ENCODE results near the gene ODF4.

The ODF4 gene

GRCh38 chr17:8311131-8311790 lies 28.4 kb upstream of the ODF4 start:
- no peak for ATAC-seq
- TF ChIP-seq ISL1 (CRISPR knock-in tag; IDR thresholded peaks at IDR 0.05) (no peak), ARNTL (CRISPR knock-in tag; IDR thresholded peaks at IDR 0.05; ENCODE audit: borderline replicate concordance, low read depth) (no peak), ZFP30 (CRISPR knock-in tag; IDR thresholded peaks at IDR 0.05) (no peak), OSR1 (CRISPR knock-in tag; IDR thresholded peaks at IDR 0.05) (no peak), PATZ1 (CRISPR knock-in tag; IDR thresholded peaks at IDR 0.05; ENCODE audit: borderline replicate concordance) (no peak), POU6F1 (CRISPR knock-in tag; IDR thresholded peaks at IDR 0.05; ENCODE audit: borderline replicate concordance, low read depth) (no peak), SNAI2 (CRISPR knock-in tag; IDR thresholded peaks at IDR 0.05) (no peak), ZC3H10 (CRISPR knock-in tag; IDR thresholded peaks at IDR 0.05) (no peak), ZNF8 (CRISPR knock-in tag; IDR thresholded peaks at IDR 0.05) (no peak), TCF4 (CRISPR knock-in tag; IDR thresholded peaks at IDR 0.05; ENCODE audit: borderline replicate concordance) (no peak), ESRRG (CRISPR knock-in tag; IDR thresholded peaks at IDR 0.05) (no peak), CSRNP3 (CRISPR knock-in tag; IDR thresholded peaks at IDR 0.05) (no peak)

- ATAC-seq: no peak
- no peak for TF ChIP-seq PATZ1 (CRISPR knock-in tag; IDR thresholded peaks at IDR 0.05; ENCODE audit: borderline replicate concordance)
- no peak for TF ChIP-seq CSDC2 (CRISPR knock-in tag; IDR thresholded peaks at IDR 0.05)
- no peak for TF ChIP-seq ARNTL (CRISPR knock-in tag; IDR thresholded peaks at IDR 0.05; ENCODE audit: borderline replicate concordance, low read depth)
- no peak for TF ChIP-seq BACH2 (CRISPR knock-in tag; IDR thresholded peaks at IDR 0.05; ENCODE audit: borderline replicate concordance)
- TF ChIP-seq ZNF8 (CRISPR knock-in tag; IDR thresholded peaks at IDR 0.05): no peak
- TF ChIP-seq ZNF565 (CRISPR knock-in tag; conservative IDR thresholded peaks at IDR 0.05; ENCODE audit: low read depth): no peak
- no peak for TF ChIP-seq ESRRG (CRISPR knock-in tag; IDR thresholded peaks at IDR 0.05)
- no peak for TF ChIP-seq ZFP30 (CRISPR knock-in tag; IDR thresholded peaks at IDR 0.05)
- no peak for TF ChIP-seq CREB5 (CRISPR knock-in tag; IDR thresholded peaks at IDR 0.05; ENCODE audit: low read depth)
- TF ChIP-seq GLIS3 (CRISPR knock-in tag; IDR thresholded peaks at IDR 0.05): no peak
- no peak for TF ChIP-seq RARB (CRISPR knock-in tag; IDR thresholded peaks at IDR 0.05)
- TF ChIP-seq TCF4 (CRISPR knock-in tag; IDR thresholded peaks at IDR 0.05; ENCODE audit: borderline replicate concordance): no peak
- TF ChIP-seq SNAI2 (CRISPR knock-in tag; IDR thresholded peaks at IDR 0.05): no peak
- no peak for TF ChIP-seq TOX (CRISPR knock-in tag; IDR thresholded peaks at IDR 0.05; ENCODE audit: borderline replicate concordance)
These were observed 27.4 kb upstream of the ODF4 start for GRCh38 chr17:8312251-8312650.

- peak; percentile 30; the same call in 2 of the 3 replicates for ATAC-seq
- TF ChIP-seq TSHZ2 (CRISPR knock-in tag; IDR thresholded peaks at IDR 0.05) (no peak), ISL1 (CRISPR knock-in tag; IDR thresholded peaks at IDR 0.05) (no peak), TOX (CRISPR knock-in tag; IDR thresholded peaks at IDR 0.05; ENCODE audit: borderline replicate concordance) (no peak), ESRRG (CRISPR knock-in tag; IDR thresholded peaks at IDR 0.05) (no peak), TCF4 (CRISPR knock-in tag; IDR thresholded peaks at IDR 0.05; ENCODE audit: borderline replicate concordance) (no peak), BACH2 (CRISPR knock-in tag; IDR thresholded peaks at IDR 0.05; ENCODE audit: borderline replicate concordance) (no peak), ZC3H10 (CRISPR knock-in tag; IDR thresholded peaks at IDR 0.05) (no peak), ZNF565 (CRISPR knock-in tag; conservative IDR thresholded peaks at IDR 0.05; ENCODE audit: low read depth) (no peak), PPARA (CRISPR knock-in tag; IDR thresholded peaks at IDR 0.05; ENCODE audit: borderline replicate concordance) (no peak), ZNF8 (CRISPR knock-in tag; IDR thresholded peaks at IDR 0.05) (no peak), OSR1 (CRISPR knock-in tag; IDR thresholded peaks at IDR 0.05) (no peak), PATZ1 (CRISPR knock-in tag; IDR thresholded peaks at IDR 0.05; ENCODE audit: borderline replicate concordance) (no peak)
These were observed 26.7 kb upstream of the ODF4 start for GRCh38 chr17:8312726-8313600.

Data from SK-N-SH treated with all-trans-retinoic acid at 6 μM for 48 hours (cell line).